Sigmoid colon (tissue), 4 donors: ENCODE results near the gene UBTD1.

Experiments used
- EP300 ChIP-seq, 4 donors: sonication (generic); formaldehyde crosslinking; IDR thresholded peaks; one replicate each; pipeline ENCODE4 v1.6.1; 2017; ENCODE audit warnings: antibody characterized with exemption in 4 of 4
- POLR2A ChIP-seq, 2 donors: fragments of 450-650 bp; IDR thresholded peaks; one replicate each; pipeline ENCODE4 v1.6.1; 2016; ENCODE audit warnings: antibody characterized with exemption in 2 of 2, mild to moderate bottlenecking in 2 of 2, moderate library complexity in 2 of 2
- POLR2AphosphoS5 ChIP-seq, 4 donors: sonication (generic); formaldehyde crosslinking; IDR thresholded peaks; one replicate each; pipeline ENCODE4 v1.6.1; 2017; ENCODE audit warnings: antibody characterized with exemption in 4 of 4
- TF ChIP-seq, protein P1 (sequence below), 4 experiments: fragments of 450-650 bp in 3 of 4; fragments of 200-600 bp in 1 of 4; IDR thresholded peaks; one replicate each; pipeline ENCODE4 v1.5.1; 2016 to 2019; ENCODE audit warnings: antibody characterized with exemption in 4 of 4, mild to moderate bottlenecking in 3 of 4, moderate library complexity in 2 of 4

DNA sequence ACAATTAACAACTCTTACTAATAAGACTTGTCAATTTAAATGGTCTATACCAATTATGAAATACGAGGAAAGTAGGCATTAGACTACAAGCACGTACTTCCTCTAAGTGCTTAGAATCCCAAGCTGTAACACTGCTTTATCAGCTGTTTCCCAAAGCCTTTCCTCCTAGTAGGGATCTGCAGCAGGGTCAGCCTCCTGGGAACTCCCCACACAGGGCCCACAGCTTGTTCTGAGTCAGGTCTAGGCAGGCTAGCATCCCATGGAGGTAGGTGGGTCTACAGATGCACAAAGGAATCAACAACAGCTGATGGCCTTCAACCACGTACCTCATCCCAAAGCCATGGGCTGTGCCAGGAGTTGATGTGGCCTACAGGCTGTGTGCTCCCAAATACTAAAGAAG, 15.2 kb upstream of the UBTD1 start:
- TF ChIP-seq, protein P1, sequence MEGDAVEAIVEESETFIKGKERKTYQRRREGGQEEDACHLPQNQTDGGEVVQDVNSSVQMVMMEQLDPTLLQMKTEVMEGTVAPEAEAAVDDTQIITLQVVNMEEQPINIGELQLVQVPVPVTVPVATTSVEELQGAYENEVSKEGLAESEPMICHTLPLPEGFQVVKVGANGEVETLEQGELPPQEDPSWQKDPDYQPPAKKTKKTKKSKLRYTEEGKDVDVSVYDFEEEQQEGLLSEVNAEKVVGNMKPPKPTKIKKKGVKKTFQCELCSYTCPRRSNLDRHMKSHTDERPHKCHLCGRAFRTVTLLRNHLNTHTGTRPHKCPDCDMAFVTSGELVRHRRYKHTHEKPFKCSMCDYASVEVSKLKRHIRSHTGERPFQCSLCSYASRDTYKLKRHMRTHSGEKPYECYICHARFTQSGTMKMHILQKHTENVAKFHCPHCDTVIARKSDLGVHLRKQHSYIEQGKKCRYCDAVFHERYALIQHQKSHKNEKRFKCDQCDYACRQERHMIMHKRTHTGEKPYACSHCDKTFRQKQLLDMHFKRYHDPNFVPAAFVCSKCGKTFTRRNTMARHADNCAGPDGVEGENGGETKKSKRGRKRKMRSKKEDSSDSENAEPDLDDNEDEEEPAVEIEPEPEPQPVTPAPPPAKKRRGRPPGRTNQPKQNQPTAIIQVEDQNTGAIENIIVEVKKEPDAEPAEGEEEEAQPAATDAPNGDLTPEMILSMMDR (IDR thresholded peaks at IDR 0.05) = no peak
- no peak for TF ChIP-seq POLR2AphosphoS5 (IDR thresholded peaks at IDR 0.05)
- TF ChIP-seq EP300 (IDR thresholded peaks at IDR 0.05) = no peak
- TF ChIP-seq POLR2A (IDR thresholded peaks at IDR 0.05) = no peak
